HL-60 (cell line): ENCODE results near the gene BSND.

Source experiments
- DNase-seq, 2 experiments: peaks; one replicate each; pipeline ENCODE4 v3.0.0-alpha.2; 2010 to 2020; ENCODE audit warnings: low read depth in 1 of 2, low spot score in 1 of 2
- H3K27ac ChIP-seq: fragments of 250-450 bp; sonication (Bioruptor Pico); replicated peaks from 2 replicates; pipeline ENCODE4 v1.5.1; 2020; ENCODE audit warnings: mild to moderate bottlenecking, moderate library complexity
- H3K27me3 ChIP-seq: fragments of 250-450 bp; sonication (Bioruptor Pico); 2 replicates; pipeline ENCODE4 v1.5.1; 2021; ENCODE audit warnings: mild to moderate bottlenecking, moderate library complexity; ENCODE audit not compliant: insufficient read depth, poor library complexity, severe bottlenecking
- H3K4me3 ChIP-seq: replicated peaks from 2 replicates; pipeline ENCODE4 v1.5.1; 2011; ENCODE audit warnings: mild to moderate bottlenecking, control low read depth, low read length; ENCODE audit not compliant: insufficient read depth
- GABPA ChIP-seq: IDR thresholded peaks from 2 replicates; pipeline ENCODE4 v1.6.1; 2012; ENCODE audit warnings: low read depth
- POLR2AphosphoS5 ChIP-seq: IDR thresholded peaks from 2 replicates; pipeline ENCODE4 v1.6.1; 2012; ENCODE audit warnings: low read depth
- SPI1 ChIP-seq: IDR thresholded peaks from 2 replicates; pipeline ENCODE4 v1.6.1; 2012; ENCODE audit warnings: low read depth, mild to moderate bottlenecking, borderline replicate concordance
- TF ChIP-seq, protein P1 (sequence below): IDR thresholded peaks from one replicate; pipeline ENCODE4 v1.5.1; 2011; ENCODE audit warnings: low read length, control low read depth, inconsistent platforms; ENCODE audit not compliant: insufficient read depth
- TF ChIP-seq, protein P2 (sequence below): IDR thresholded peaks from 2 replicates; pipeline ENCODE4 v1.6.1; 2012; ENCODE audit warnings: low read depth; ENCODE audit not compliant: insufficient replicate concordance

Gene BSND

DNA sequence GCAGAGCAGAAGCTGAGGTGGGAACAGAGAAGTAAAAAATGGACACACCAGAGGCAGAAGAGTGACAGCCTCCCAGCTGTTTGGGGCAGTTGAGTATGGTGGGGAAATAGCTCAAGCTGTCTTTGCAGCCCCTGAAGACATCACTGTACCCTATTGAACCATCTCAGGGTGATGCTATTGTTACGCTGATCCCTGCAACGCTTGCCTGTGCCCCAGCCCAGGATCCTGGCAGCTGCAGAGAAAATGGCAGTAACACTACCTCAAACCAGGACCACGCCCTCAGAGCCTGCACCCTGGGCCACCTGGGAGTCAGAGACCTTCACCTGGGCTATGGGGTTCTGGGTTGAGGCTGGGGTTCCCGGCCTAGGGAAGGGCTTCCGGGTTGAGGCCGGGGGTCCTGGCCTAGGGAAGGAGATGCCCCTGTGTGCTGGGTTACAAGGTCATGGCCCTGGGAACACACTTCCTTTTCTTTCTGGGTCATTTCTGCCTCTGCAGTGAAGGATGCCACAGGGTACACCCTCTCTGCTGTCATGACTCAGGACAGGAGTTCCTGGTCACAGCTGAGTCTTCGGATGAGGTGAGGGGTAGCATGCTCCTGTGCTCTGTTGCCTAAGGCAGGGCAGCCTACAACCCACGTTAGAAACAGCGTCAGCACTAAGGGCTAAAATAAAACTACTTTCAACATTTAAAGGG is 11.6 kb downstream of the BSND start:
- TF ChIP-seq, protein P1, sequence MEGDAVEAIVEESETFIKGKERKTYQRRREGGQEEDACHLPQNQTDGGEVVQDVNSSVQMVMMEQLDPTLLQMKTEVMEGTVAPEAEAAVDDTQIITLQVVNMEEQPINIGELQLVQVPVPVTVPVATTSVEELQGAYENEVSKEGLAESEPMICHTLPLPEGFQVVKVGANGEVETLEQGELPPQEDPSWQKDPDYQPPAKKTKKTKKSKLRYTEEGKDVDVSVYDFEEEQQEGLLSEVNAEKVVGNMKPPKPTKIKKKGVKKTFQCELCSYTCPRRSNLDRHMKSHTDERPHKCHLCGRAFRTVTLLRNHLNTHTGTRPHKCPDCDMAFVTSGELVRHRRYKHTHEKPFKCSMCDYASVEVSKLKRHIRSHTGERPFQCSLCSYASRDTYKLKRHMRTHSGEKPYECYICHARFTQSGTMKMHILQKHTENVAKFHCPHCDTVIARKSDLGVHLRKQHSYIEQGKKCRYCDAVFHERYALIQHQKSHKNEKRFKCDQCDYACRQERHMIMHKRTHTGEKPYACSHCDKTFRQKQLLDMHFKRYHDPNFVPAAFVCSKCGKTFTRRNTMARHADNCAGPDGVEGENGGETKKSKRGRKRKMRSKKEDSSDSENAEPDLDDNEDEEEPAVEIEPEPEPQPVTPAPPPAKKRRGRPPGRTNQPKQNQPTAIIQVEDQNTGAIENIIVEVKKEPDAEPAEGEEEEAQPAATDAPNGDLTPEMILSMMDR: no peak
- TF ChIP-seq, protein P2, sequence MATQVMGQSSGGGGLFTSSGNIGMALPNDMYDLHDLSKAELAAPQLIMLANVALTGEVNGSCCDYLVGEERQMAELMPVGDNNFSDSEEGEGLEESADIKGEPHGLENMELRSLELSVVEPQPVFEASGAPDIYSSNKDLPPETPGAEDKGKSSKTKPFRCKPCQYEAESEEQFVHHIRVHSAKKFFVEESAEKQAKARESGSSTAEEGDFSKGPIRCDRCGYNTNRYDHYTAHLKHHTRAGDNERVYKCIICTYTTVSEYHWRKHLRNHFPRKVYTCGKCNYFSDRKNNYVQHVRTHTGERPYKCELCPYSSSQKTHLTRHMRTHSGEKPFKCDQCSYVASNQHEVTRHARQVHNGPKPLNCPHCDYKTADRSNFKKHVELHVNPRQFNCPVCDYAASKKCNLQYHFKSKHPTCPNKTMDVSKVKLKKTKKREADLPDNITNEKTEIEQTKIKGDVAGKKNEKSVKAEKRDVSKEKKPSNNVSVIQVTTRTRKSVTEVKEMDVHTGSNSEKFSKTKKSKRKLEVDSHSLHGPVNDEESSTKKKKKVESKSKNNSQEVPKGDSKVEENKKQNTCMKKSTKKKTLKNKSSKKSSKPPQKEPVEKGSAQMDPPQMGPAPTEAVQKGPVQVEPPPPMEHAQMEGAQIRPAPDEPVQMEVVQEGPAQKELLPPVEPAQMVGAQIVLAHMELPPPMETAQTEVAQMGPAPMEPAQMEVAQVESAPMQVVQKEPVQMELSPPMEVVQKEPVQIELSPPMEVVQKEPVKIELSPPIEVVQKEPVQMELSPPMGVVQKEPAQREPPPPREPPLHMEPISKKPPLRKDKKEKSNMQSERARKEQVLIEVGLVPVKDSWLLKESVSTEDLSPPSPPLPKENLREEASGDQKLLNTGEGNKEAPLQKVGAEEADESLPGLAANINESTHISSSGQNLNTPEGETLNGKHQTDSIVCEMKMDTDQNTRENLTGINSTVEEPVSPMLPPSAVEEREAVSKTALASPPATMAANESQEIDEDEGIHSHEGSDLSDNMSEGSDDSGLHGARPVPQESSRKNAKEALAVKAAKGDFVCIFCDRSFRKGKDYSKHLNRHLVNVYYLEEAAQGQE: no peak
- TF ChIP-seq POLR2AphosphoS5 (no peak), GABPA (no peak), SPI1 (no peak)
- no peak for DNase-seq
- Histone ChIP-seq H3K27me3 (peaks cover 4% of the 10 kb centered on the region), H3K27ac (no peak overlapping the region), H3K4me3 (no peak overlapping the region)

DNA sequence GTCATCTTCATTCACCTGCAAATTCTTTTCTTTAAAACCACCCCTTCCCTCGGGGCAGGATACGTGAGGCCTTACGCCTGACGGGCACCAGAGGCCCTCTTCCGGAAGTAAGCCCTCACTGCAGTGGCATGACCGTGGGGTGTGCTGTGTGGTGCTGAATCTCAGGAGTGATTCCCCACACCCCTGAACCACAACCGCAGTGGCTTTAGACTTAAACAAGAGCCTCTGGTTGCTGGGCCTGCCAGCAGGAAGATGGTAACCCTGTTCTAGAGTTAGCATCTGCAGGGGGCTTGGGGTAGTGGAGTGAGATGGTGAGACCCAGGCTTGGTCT is 12.1 kb downstream of the BSND start:
- TF ChIP-seq, protein P1: no peak
- TF ChIP-seq POLR2AphosphoS5: no peak
- TF ChIP-seq, protein P2: no peak
- no peak for TF ChIP-seq SPI1
- no peak for TF ChIP-seq GABPA
- H3K4me3 ChIP-seq: no peak overlapping the region
- H3K27me3 ChIP-seq: peaks cover 4% of the 10 kb centered on the region
- DNase-seq: no peak
- no peak overlapping the region for H3K27ac ChIP-seq

DNA sequence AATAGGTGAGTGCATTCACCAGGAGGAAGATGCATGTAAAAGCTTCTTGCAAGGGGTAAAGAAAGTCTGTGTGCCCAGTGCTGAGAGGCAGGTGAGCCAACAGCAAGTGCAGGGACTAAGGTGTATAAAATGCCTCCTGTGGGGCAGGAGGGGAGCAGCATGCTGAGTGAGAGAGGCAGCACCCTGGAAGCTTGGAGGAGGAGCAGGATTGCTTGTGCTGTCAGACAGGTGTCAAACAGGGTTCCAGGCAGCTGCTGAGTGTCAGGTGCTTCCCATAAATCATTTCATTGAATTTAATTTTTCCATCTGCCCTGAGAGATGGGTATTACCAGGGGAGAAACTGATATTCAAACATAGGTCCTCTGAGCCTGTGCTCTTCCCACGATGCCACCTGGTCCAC is 13.9 kb downstream of the BSND start:
- TF ChIP-seq, protein P1: no peak
- no peak for TF ChIP-seq SPI1
- TF ChIP-seq POLR2AphosphoS5: no peak
- TF ChIP-seq, protein P2: no peak
- TF ChIP-seq GABPA: no peak
- DNase-seq: no peak
- Histone ChIP-seq H3K4me3 (no peak overlapping the region), H3K27ac (no peak overlapping the region), H3K27me3 (peaks cover 4% of the 10 kb centered on the region)
